NCI-H2081 treated with DMSO at 0.1 percent for 48 hours (cell line): Measurements from ENCODE around the gene NOTCH2NLA.
"Not testable (repeated sequence)": the region's sequence is repeated elsewhere in the genome, so short reads cannot be mapped to it uniquely, and the experiment has no call there.

Source experiments
- DNase-seq: peaks from one replicate; lab custom pipeline; 2025; lab: John Stamatoyannopoulos, UW

The NOTCH2NLA gene

GRCh38 chr1:146228710-146229477 is at the start of gene NOTCH2NLA:
TSS of gene NOTCH2NLA (minus strand) at chr1:146229021. CDS start at chr1:146189337, 39,684 bp downstream.
- not testable (repeated sequence) for DNase-seq

- DNase-seq: not testable (repeated sequence)
Measured at GRCh38 chr1:146278346-146278745, 49.5 kb upstream of the NOTCH2NLA start.

GRCh38 chr1:146277087-146277486 is 48.3 kb upstream of the NOTCH2NLA start:
- DNase-seq: not testable (repeated sequence)

GRCh38 chr1:146274083-146274482 is 45.3 kb upstream of the NOTCH2NLA start:
- not testable (repeated sequence) for DNase-seq

- DNase-seq: not testable (repeated sequence)
Measured at GRCh38 chr1:146273194-146273593, 44.4 kb upstream of the NOTCH2NLA start.

- not testable (repeated sequence) for DNase-seq
Measured at GRCh38 chr1:146272734-146273133, 43.9 kb upstream of the NOTCH2NLA start.

GRCh38 chr1:146271977-146272376 is 43.2 kb upstream of the NOTCH2NLA start:
- DNase-seq: not testable (repeated sequence)

GRCh38 chr1:146270129-146270528 is 41.3 kb upstream of the NOTCH2NLA start:
- DNase-seq: not testable (repeated sequence)

GRCh38 chr1:146266179-146266748 is 37.4 kb upstream of the NOTCH2NLA start:
- DNase-seq: not testable (repeated sequence)

GRCh38 chr1:146264761-146265160 is 35.9 kb upstream of the NOTCH2NLA start:
- not testable (repeated sequence) for DNase-seq

- not testable (repeated sequence) for DNase-seq
Measured at GRCh38 chr1:146260006-146260730, 31.3 kb upstream of the NOTCH2NLA start.

GRCh38 chr1:146257992-146258552 is 29.3 kb upstream of the NOTCH2NLA start:
- not testable (repeated sequence) for DNase-seq

- DNase-seq: not testable (repeated sequence)
Measured at GRCh38 chr1:146254569-146255197, 25.9 kb upstream of the NOTCH2NLA start.

GRCh38 chr1:146253249-146253855 is 24.5 kb upstream of the NOTCH2NLA start:
- not testable (repeated sequence) for DNase-seq

- not testable (repeated sequence) for DNase-seq
Measured at GRCh38 chr1:146251523-146251922, 22.7 kb upstream of the NOTCH2NLA start.

- not testable (repeated sequence) for DNase-seq
Measured at GRCh38 chr1:146248643-146249042, 19.8 kb upstream of the NOTCH2NLA start.

GRCh38 chr1:146236626-146237025 is 7.8 kb upstream of the NOTCH2NLA start:
- not testable (repeated sequence) for DNase-seq

GRCh38 chr1:146236026-146236601 is 7.3 kb upstream of the NOTCH2NLA start:
- DNase-seq: not testable (repeated sequence)

GRCh38 chr1:146228144-146228682 is 608 bp downstream of the NOTCH2NLA start:
- DNase-seq: not testable (repeated sequence)

- DNase-seq: not testable (repeated sequence)
Measured at GRCh38 chr1:146174531-146174930, 54.3 kb downstream of the NOTCH2NLA start.

- not testable (repeated sequence) for DNase-seq
Measured at GRCh38 chr1:146167740-146168139, 61.1 kb downstream of the NOTCH2NLA start.
